ENCODE data around the gene PCSK2. TPM values are rescaled to one million over a fixed set of nuclear protein-coding genes. Genes with fewer than 3 reads are reported as not detected.

Gene PCSK2
- total and polyA plus RNA-seq, 2 of the 8 experiments (the other 6 are each of a cell fraction or from before 2014, with no cell fraction given): 1.9 to 4.2 TPM

GRCh38 chr20:17377231-17377630, 150.4 kb downstream of the PCSK2 start:
- no peak overlapping the region for H3K14ac ChIP-seq (ENCODE audit: insufficient read length)
- H3K4ac ChIP-seq (replicated peaks; ENCODE audit: insufficient read length, low read depth, low read length): no peak overlapping the region
- H2AFZ ChIP-seq (ENCODE audit: low read length): no peak overlapping the region
- H2BK5ac ChIP-seq (ENCODE audit: low read depth, low read length): no peak overlapping the region
- H4K5ac ChIP-seq (ENCODE audit: insufficient read length, low read depth, low read length): no peak overlapping the region
- no peaks in the 10 kb centered on the region for H3K79me2 ChIP-seq (ENCODE audit: control insufficient read depth in 1 of 2, insufficient read depth in 2 of 2, low read length in 2 of 2)
- no peaks in the 10 kb centered on the region for H3K79me1 ChIP-seq (ENCODE audit: low read depth, low read length)
- H4K20me1 ChIP-seq (replicated peaks in 1 of 2; ENCODE audit: control insufficient read depth in 1 of 2, insufficient read depth in 2 of 2, low read length in 2 of 2): no peaks in the 10 kb centered on the region
- no peak overlapping the region for H3K9ac ChIP-seq (replicated peaks in 1 of 4; ENCODE audit: extremely low read depth in 1 of 4, low read depth in 3 of 4, low read length in 3 of 4)
- no peak overlapping the region for H3K4me2 ChIP-seq (ENCODE audit: insufficient read depth in 1 of 2, low read depth in 2 of 2, low read length in 2 of 2)
- H2BK12ac ChIP-seq (ENCODE audit: low read depth, low read length): no peak overlapping the region
- H4K8ac ChIP-seq (ENCODE audit: extremely low read depth, insufficient read depth, low read length): no peak overlapping the region
- no peak overlapping the region for H3K18ac ChIP-seq (ENCODE audit: extremely low read depth, low read length)
- no peak overlapping the region for H4K91ac ChIP-seq (replicated peaks; ENCODE audit: insufficient read length, low read length)
- no peaks in the 10 kb centered on the region for H3K27me3 ChIP-seq (replicated peaks in 1 of 4; ENCODE audit: control insufficient read depth in 3 of 4, extremely low read depth in 1 of 4, insufficient read depth in 3 of 4, low read length in 3 of 4)
- TF ChIP-seq MAFK (IDR thresholded peaks at IDR 0.05; ENCODE audit: low read depth, low read length): no peak
- no peak overlapping the region for H3K23ac ChIP-seq (ENCODE audit: insufficient read length)
- H3K9me3 ChIP-seq (ENCODE audit: insufficient read depth in 2 of 2, low read depth in 1 of 2, low read length in 1 of 2): no peaks in the 10 kb centered on the region
- no peak overlapping the region for H3K27ac ChIP-seq (ENCODE audit: low read depth, low read length)
- no peak overlapping the region for H2AK5ac ChIP-seq (ENCODE audit: low read depth, low read length)
- FAIRE-seq (no peak), DNase-seq (ENCODE audit: low read depth in 1 of 2, low spot score in 2 of 2) (no peak)
- no peak overlapping the region for H2BK20ac ChIP-seq (ENCODE audit: low read length)
- 76% methylated on average over 3 of the region's 3 CpGs; no CpG with 5 or more reads in 1 of the 2 experiments for WGBS, 2 experiments (ENCODE audit: extremely low coverage in 1 of 2, insufficient coverage in 1 of 2, insufficient read length in 1 of 2, insufficient replicate concordance in 2 of 2, low coverage in 1 of 2, low lambda C conversion rate in 2 of 2, missing lambda C conversion rate in 1 of 2)
- ChIA-PET CTCF (ENCODE audit: partially characterized antibody) (interaction anchor here (1.0 to 1.8 kb wide), 2 partner anchors 10 to 575 kb away, joined by 3 to 4 read pairs; no protein-coding TSS in a partner anchor), POLR2A (ENCODE audit: partially characterized antibody) (interaction anchor here (1.3 kb wide), 1 partner anchor 14 kb away, joined by 3 read pairs; no protein-coding TSS in a partner anchor)
- no peaks in the 10 kb centered on the region for H3K36me3 ChIP-seq (ENCODE audit: control insufficient read depth in 2 of 4, insufficient read depth in 4 of 4, low read length in 3 of 4)
- H2BK15ac ChIP-seq (ENCODE audit: low read length): no peak overlapping the region
- H3K4me1 ChIP-seq (replicated peaks in 1 of 4; ENCODE audit: control insufficient read depth in 3 of 4, insufficient read depth in 4 of 4, low read length in 3 of 4): 0 out of 7 replicates have a peak, but pooled peaks cover 0 to 2% (median 0%) of the 10 kb centered on the region in 4 experiments
- no peak overlapping the region for H3K56ac ChIP-seq (replicated peaks; ENCODE audit: insufficient read length, low read depth, low read length)
- H3K23me2 ChIP-seq (ENCODE audit: low read depth, low read length): peaks cover 3% of the 10 kb centered on the region; the same call in 1 of the 2 replicates
- no peak overlapping the region for H3K4me3 ChIP-seq (ENCODE audit: extremely low read depth in 1 of 4, insufficient read depth in 2 of 4, low read depth in 3 of 4, low read length in 4 of 4)
- H2BK120ac ChIP-seq (replicated peaks; ENCODE audit: low read depth, low read length): no peak overlapping the region

Measured in H1 (cell line).